CD4-positive, alpha-beta T cell treated with Interleukin-4 for 4 hours (primary cell): ENCODE results near the gene CGN.

Experiments
- DNase-seq: peaks from one replicate; pipeline ENCODE4 v3.0.0-alpha.2; 2020

Gene CGN

DNA sequence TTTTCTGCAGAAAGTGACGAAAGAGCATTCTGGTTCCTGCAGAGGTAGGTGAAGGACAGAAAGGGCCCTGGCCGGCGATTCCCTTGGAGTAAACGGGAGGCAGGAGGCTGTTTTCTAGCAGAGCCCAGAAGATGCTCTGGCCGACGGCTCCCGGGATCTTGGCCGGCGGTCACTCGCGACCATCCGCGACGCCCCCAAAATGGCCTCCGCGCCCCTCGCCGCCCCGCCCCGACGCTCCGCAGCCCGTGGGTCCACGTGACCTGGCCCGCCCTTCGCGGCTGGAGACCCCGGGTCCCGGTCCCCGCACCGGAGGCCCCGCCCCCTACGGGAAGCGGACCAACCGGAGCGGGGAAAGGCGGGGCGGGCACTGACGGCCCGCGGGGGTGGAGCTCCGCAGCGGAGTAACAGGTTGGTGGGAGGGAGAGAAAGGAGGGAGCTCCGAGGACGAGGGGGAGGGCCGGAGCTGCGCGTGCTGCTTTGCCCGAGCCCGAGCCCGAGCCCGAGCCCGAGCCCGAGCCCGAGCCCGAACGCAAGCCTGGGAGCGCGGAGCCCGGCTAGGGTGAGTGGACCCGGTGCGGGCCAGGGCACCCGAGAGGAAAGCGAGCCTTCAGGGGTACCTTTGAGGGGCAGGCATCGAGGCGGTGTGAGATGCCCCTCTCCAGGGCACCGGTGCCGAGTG, at the start of gene CGN:
CGN (plus strand) TSS at position 431 of the 679 bp plus-strand sequence. CDS start 7,133 bp downstream, outside the sequence.
- peak; percentile 89 for DNase-seq

GRCh38 chr1:151461694-151462093, 49.5 kb upstream of the CGN start:
- DNase-seq = no peak

DNA sequence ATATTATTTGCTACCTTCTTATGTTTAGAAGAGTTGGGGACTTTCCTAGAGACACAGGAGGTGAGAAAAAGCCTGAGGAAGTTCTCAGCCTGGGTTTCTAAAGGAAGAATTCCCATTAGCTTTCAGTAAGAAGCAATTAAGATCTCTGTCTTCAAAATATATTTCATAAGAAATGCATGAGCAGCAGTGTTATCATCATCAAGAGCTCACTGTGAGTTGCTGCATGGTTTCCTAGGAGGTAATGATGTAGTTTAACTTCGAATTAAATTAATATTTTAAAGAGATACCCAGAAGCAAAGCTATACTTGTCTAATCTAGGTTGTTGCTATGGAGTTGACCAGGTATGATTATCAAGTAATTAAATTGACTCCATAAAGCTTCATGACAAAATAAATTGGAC, 46.2 kb upstream of the CGN start:
- no peak for DNase-seq

DNA sequence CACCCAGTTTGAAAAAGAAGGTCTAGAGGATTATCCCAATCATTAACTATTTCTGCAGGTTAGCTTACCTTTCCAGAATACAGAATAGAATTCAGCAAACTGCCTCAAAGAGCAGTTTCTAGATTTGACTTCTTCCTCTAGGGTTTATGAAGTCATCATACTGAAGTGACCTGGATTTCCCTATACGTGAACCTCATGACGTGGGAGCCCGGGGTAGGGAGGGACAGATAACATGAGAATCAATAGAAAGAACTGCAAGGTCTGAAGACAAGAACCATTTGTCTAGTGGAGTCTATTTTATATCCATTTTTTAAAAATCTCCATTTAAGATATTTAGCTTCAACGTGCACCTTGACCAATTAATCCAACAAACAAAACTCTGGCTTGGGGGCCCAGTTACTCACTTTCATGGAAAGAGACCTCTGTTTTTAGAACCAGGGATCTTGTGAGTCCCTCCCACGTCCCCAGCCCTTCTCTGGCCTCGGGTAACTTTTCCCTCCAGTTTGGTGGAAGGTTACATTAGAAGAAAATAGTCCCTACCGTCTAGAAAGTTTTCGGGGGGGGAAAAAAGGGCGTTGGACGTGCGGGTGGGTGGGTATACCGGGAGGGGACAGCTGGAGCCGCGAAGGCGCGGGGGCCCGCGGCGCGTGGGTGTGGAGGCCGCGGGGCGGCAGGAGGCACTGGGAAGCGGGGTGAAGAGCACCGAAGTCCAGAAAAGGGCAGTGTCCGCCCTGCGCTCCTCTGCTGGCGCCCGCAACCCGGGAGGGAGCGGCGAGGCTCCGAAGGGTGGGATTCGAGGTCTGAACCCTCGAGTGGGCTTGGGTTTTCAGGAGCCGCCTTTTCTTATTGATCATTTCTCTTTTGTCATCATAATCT, 38.1 kb upstream of the CGN start:
- peak; percentile 22 for DNase-seq

- DNase-seq = no peak
Observed at GRCh38 chr1:151474745-151475144, 36.4 kb upstream of the CGN start.

GRCh38 chr1:151475175-151475574, 36.0 kb upstream of the CGN start:
- no peak for DNase-seq

GRCh38 chr1:151476083-151476482, 35.1 kb upstream of the CGN start:
- DNase-seq = no peak

DNA sequence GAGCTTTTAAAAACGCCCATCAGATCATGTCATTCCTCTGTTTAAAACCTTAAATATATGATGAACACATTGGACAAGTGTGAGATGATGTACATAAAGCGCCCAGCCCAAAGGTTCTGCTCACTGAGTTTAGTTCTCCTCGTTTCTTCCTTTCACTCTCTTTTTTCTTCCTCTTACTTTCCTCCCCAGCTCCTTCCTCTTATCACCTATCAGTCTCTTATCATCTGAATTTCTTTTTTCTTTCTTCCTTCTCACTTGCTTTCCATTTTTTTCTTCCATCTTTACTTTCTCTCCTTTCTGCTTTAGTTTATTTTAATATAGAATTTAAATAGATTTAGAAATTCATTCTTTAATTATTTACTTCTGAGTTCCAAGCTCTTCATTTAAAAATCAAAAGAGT, 34.1 kb upstream of the CGN start:
- DNase-seq = no peak

DNA sequence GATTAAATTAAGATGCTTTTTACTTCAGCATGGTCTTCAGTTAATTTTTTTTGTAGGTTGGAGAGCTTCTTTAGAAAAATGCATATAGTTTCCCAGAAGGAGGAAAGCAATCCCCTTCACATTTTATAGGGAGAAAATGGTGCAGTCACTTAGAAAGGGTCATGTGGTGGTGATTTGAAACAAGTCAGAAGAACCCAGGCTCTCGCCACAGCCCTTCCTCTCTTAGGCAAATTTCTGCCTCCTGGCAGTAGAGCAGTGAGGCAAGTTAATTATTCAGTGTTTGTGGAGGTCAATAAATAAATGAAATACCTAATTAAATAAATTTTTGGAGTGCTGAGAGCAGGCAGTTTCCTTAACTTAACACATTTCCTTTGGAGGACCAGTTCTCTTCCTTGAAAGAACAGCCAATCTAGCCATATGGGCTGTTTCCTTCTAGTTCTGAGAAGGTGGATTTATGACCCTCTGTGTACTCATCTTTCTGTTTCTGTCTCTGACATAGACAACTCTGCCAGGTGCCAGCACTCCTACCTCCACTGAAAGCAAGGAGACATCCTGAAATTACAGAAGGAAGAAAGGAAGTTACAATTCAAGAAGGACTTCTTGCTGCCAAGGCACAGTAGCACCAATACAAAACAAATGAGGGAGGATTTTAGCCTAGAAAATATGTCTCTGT, 32.9 kb upstream of the CGN start:
- no peak for DNase-seq

DNA sequence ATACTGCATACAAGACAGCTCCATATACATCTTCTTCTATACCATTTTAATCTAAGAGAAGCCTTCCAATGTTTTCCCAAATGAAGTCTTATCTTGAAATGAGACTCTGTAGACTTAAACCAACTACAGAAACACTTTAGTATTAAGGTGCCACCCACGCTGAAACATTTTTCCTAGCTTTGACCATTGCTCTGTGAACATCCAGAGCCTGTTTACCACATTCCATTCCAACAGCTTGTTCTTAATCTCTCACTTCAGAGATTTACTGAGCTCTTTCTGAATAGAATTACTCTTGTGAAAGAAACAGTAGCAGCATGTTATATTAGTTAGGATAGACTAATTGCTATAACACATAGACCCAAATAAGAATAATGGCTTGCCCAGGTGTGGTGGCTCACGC, 32.3 kb upstream of the CGN start:
- no peak for DNase-seq

- DNase-seq = no peak
Observed at GRCh38 chr1:151479462-151479861, 31.7 kb upstream of the CGN start.

DNA sequence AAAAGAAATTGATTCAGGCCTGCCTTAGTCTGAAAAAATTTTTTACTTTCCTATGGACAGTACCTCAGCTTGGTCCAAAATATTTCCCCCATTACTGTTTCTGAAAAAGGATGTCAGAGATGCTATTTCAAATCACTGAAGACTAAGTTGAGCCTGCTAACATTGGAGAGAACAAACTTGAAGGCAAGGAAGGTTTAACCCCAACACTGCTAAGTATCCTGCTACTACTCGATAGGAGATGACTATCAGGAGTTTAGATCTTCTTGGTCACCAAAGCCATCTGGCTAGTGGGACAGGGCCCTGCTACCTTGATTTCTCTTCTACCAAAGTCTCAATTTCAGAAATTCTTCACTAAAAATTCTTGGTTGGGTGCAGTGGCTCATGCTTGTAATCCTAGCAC, 29.2 kb upstream of the CGN start:
- DNase-seq = no peak

GRCh38 chr1:151485685-151486255, 25.4 kb upstream of the CGN start:
- DNase-seq = no peak

GRCh38 chr1:151486557-151486956, 24.6 kb upstream of the CGN start:
- no peak for DNase-seq

GRCh38 chr1:151491641-151492040, 19.5 kb upstream of the CGN start:
- no peak for DNase-seq

- DNase-seq = no peak
Observed at GRCh38 chr1:151492120-151492519, 19.1 kb upstream of the CGN start.

- DNase-seq = no peak
Observed at GRCh38 chr1:151493042-151493441, 18.1 kb upstream of the CGN start.

- DNase-seq = no peak
Observed at GRCh38 chr1:151494741-151495281, 16.4 kb upstream of the CGN start.

DNA sequence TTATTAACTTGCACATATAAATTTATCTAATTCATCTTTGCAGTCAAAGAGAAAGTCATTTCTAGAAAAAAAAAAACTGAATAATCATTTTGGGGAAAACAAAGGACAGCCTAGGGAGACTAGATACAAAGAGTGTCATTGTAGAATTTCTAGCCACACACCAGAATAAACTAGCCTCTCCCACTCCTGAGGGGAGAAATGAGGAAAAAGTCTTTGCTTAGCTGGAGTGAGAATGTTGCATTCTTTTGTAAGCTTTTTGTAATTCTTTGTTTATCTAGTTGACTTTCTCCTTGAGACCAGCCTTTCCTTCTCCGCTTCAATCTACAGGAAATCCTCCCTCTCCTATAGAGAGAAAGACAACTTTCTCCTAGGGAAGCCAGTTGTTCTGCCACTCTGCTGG, 15.9 kb upstream of the CGN start:
- DNase-seq = no peak

GRCh38 chr1:151499365-151499764, 11.8 kb upstream of the CGN start:
- DNase-seq = no peak

DNA sequence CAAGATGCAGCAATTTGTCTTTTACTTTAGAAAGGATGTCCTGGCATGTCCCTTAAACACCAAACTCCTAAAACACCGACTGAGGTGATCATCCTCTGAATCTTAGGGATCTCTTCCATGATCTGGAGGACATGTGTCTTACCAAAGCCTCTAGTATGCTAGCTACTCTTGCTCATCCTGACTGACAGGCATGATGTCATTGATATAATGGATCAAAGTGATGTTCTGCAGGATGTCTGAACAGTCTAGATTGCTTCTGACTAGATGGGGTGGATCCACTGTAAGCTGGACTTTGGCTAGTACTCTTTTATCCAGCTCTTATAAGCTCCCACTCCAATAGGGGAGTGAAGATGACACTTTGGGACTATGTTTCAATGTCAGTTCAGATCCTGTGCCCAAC, 11.3 kb upstream of the CGN start:
- no peak for DNase-seq

DNA sequence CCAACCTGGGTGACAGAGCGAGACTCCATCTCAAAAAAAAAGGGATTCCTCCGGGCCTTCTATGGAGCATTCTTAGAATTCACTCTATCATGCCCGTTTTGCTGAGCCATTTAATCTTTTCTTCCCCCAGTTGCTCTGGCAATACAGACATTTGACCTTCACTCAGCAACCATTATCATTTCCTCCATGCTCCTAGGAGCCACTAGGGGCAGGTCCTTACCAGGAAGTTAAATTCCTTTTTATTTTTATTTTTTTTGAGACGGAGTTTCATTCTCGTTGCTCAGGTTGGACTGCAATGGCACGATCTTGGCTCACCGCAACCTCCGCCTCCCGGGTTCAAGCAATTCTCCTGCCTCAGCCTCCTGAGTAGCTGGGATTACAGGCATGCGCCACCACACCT, 9.7 kb upstream of the CGN start:
- DNase-seq = no peak

GRCh38 chr1:151502035-151502700, 9.0 kb upstream of the CGN start:
- DNase-seq = no peak
